HG03469 (cell line): ENCODE measurements around the gene KIAA1586.

ENCODE experiments used
- ATAC-seq: cut with Tn5 transposase; IDR thresholded peaks from one replicate; pipeline ENCODE4 v1.9.1; 2021; ENCODE audit warnings: mild to moderate bottlenecking, moderate library complexity, moderate number of reproducible peaks; ENCODE audit not compliant: unreplicated experiment

Gene KIAA1586

GRCh38 chr6:57097596-57097995, 51.1 kb downstream of the KIAA1586 start:
- ATAC-seq: no peak

DNA sequence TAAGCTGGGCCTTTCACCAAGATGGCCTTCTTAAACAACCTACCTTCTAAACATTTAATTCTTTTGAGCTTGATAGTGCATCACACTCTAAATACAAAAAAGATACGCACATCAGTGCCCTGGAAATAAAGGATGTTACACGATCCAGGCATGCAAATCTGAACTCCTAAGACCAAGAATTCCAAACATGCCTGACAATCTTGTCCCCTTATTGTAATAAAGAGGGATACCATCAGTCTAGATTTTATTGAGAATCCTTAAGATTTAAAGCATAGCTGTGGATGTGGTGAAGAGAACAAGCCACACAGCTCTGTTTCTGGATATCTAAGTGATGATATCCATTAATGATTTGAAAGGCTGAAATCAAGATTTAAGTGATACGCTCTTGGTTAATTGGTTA, 56.5 kb downstream of the KIAA1586 start:
- ATAC-seq: no peak

DNA sequence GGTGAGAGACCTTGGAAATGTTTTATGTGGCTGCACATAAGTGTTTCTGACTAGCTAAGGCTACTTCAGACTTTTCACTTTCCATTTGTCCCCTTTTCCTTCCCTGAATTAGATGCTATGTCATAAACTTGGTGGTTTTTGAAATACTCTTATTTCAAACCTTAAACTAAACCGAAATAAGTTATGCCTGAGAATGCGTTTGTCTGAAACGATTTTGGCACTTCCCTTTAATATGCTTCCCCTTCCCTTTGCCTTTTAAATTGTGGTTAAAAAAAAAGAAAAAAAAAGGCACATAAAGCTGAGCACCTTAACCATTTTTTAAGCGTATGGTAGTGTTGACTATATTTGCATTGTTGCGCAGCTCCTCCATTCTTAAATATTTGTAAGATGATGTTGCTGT, 57.8 kb downstream of the KIAA1586 start:
- ATAC-seq: no peak
